ENCODE results near the gene C5AR1.
A peak's percentile ranks its signal among the peaks of the same experiment; 100 is the strongest.
"Not testable (repeated sequence)": the region's sequence is repeated elsewhere in the genome, so short reads cannot be mapped to it uniquely, and the experiment has no call there.

The C5AR1 gene

DNA sequence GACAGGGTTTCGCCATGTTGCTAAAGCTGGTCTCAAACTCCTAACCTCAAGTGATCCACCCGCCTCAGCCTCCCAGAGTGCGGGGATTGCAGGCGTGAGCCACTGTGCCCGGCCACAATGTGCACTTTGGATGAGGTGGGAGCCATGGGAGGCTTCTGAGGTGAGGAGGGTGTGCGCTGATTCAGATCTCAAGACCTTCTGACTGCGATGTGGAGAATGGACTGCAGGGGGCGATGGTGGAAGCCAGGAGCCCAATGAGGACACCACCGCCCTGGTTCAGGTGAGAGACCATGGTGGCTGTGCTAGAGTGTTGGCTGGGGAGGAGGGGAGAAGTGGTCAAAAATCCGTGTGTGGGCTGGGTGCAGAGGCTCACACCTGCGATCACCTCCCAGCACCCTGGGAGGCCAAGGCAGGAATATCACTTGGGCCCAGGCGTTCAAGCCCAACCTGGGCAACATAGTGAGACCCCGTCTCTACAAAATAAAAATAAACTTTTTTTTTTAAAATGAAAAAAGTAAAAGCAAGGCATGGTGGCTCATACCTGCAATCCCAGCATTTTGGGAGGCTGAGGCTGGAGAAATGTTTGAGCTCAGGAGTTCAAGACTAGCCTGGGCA lies 29.4 kb upstream of the C5AR1 start:
- DNase-seq (ENCODE audit: extremely low read depth, insufficient read length): no peak
- Histone ChIP-seq H3K4me3 (replicated peaks; ENCODE audit: low read depth, low read length) (no peak overlapping the region), H3K27me3 (replicated peaks; ENCODE audit: control insufficient read depth, insufficient read depth, low read length) (no peaks in the 10 kb centered on the region), H3K36me3 (ENCODE audit: control insufficient read depth, insufficient read depth, low read length) (no peaks in the 10 kb centered on the region; the same call in 1 of the 2 replicates)
- TF ChIP-seq, protein P1, sequence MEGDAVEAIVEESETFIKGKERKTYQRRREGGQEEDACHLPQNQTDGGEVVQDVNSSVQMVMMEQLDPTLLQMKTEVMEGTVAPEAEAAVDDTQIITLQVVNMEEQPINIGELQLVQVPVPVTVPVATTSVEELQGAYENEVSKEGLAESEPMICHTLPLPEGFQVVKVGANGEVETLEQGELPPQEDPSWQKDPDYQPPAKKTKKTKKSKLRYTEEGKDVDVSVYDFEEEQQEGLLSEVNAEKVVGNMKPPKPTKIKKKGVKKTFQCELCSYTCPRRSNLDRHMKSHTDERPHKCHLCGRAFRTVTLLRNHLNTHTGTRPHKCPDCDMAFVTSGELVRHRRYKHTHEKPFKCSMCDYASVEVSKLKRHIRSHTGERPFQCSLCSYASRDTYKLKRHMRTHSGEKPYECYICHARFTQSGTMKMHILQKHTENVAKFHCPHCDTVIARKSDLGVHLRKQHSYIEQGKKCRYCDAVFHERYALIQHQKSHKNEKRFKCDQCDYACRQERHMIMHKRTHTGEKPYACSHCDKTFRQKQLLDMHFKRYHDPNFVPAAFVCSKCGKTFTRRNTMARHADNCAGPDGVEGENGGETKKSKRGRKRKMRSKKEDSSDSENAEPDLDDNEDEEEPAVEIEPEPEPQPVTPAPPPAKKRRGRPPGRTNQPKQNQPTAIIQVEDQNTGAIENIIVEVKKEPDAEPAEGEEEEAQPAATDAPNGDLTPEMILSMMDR (IDR thresholded peaks at IDR 0.05; ENCODE audit: insufficient read depth, low read length, poor library complexity, severe bottlenecking): peak; percentile 56

- Histone ChIP-seq H3K4me3 (replicated peaks; ENCODE audit: low read depth, low read length) (no peak overlapping the region), H3K36me3 (ENCODE audit: control insufficient read depth, insufficient read depth, low read length) (no peaks in the 10 kb centered on the region), H3K27me3 (replicated peaks; ENCODE audit: control insufficient read depth, insufficient read depth, low read length) (no peaks in the 10 kb centered on the region)
- TF ChIP-seq, protein P1 (IDR thresholded peaks at IDR 0.05; ENCODE audit: insufficient read depth, low read length, poor library complexity, severe bottlenecking): no peak
- no peak for DNase-seq (ENCODE audit: extremely low read depth, insufficient read length)
These were observed 26.1 kb upstream of the C5AR1 start for GRCh38 chr19:47283405-47284059.

GRCh38 chr19:47284324-47284899 lies 25.2 kb upstream of the C5AR1 start:
- no peaks in the 10 kb centered on the region for H3K27me3 ChIP-seq (replicated peaks; ENCODE audit: control insufficient read depth, insufficient read depth, low read length)
- TF ChIP-seq, protein P1 (IDR thresholded peaks at IDR 0.05; ENCODE audit: insufficient read depth, low read length, poor library complexity, severe bottlenecking): peak; percentile 81
- no peak for DNase-seq (ENCODE audit: extremely low read depth, insufficient read length)

GRCh38 chr19:47296036-47296435 lies 13.6 kb upstream of the C5AR1 start:
- TF ChIP-seq, protein P1 (IDR thresholded peaks at IDR 0.05; ENCODE audit: insufficient read depth, low read length, poor library complexity, severe bottlenecking): peak; percentile 73
- no peak for DNase-seq (ENCODE audit: extremely low read depth, insufficient read length)
- no peaks in the 10 kb centered on the region for H3K27me3 ChIP-seq (replicated peaks; ENCODE audit: control insufficient read depth, insufficient read depth, low read length)
- H3K36me3 ChIP-seq (ENCODE audit: control insufficient read depth, insufficient read depth, low read length): no peaks in the 10 kb centered on the region
- no peak overlapping the region for H3K4me3 ChIP-seq (replicated peaks; ENCODE audit: low read depth, low read length)

More at GRCh38 chr19:47284324-47284899, 25.2 kb upstream of the C5AR1 start:
- Histone ChIP-seq H3K36me3 (ENCODE audit: control insufficient read depth, insufficient read depth, low read length) (no peaks in the 10 kb centered on the region), H3K4me3 (replicated peaks; ENCODE audit: low read depth, low read length) (no peak overlapping the region)

GRCh38 chr19:47300867-47301266 lies 8.8 kb upstream of the C5AR1 start:
- DNase-seq (ENCODE audit: extremely low read depth, insufficient read length); H3K36me3 ChIP-seq (ENCODE audit: control insufficient read depth, insufficient read depth, low read length); H3K27me3 ChIP-seq (replicated peaks; ENCODE audit: control insufficient read depth, insufficient read depth, low read length); H3K4me3 ChIP-seq (replicated peaks; ENCODE audit: low read depth, low read length): not testable (repeated sequence)

DNA sequence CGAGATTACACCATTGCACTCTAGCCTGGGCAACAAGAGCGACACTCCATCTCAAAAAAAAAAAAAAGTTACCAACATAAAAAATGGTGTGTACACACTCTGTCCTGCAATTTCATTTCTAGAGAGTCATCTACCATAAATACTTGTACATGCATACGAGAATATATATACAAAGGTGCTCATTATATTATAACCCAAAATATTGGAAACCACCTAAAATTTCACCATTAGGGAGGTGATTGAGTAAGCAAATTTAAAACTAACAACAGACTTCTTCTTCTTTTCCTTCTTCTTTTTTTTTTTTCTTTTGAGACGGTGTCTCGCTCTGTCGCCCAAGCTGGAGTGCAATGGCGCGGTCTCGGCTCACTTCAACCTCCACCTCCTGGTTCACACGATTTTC lies 7.4 kb upstream of the C5AR1 start:
- TF ChIP-seq, protein P1 (IDR thresholded peaks at IDR 0.05; ENCODE audit: insufficient read depth, low read length, poor library complexity, severe bottlenecking): no peak
- no peak overlapping the region for H3K4me3 ChIP-seq (replicated peaks; ENCODE audit: low read depth, low read length)
- no peaks in the 10 kb centered on the region for H3K36me3 ChIP-seq (ENCODE audit: control insufficient read depth, insufficient read depth, low read length)
- no peaks in the 10 kb centered on the region for H3K27me3 ChIP-seq (replicated peaks; ENCODE audit: control insufficient read depth, insufficient read depth, low read length)
- DNase-seq (ENCODE audit: extremely low read depth, insufficient read length): peak; percentile 38

Data from GM06990 (cell line).